NCI-H2227 (cell line): ENCODE measurements around the gene AP3D1.

Experiments used
- DNase-seq: peaks from one replicate; lab custom pipeline; 2025; ENCODE audit not compliant: unreplicated experiment; lab: John Stamatoyannopoulos, UW

Gene AP3D1

DNA sequence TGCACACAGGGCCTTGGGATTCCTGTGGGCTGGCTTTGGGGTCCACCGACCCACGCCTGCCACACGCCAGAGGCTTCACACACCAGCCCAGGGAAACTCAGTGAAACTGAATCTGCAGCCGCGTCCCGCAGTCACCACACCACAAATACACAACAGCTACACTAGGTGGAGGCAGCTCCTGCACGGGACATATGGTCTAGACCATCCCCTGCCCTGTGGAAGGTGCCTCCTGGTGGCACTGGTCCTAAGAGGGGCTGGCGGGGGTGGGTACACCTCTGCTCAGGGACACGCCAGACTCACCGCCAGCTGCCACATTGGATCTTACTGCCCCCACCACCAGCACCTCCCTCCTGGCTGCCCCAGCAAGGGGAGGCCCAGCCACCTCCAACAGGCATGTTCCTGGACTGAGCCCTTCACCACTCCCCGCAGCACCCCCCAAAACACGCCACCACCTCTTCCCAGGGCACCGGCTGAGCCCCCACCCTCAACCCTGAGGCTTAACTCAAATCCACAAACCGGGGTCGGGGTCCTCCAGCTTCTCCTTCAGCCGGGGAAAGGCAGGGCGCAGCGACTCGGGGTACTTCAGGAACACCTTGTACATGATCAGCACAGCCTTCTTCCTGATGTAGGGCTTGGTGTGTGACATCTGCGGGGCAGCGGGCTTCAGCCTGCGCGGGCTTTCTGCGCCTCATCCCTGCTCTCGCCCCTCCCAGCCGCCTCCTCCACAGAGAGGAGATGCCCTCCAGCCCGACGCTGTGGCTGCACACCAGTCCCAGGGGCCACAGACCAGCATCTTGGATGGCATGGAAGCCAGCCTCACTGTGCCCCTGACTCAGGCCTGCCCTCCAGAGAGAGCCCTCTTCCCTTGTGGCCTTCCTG lies 21.2 kb downstream of the AP3D1 start:
- no peak for DNase-seq

DNA sequence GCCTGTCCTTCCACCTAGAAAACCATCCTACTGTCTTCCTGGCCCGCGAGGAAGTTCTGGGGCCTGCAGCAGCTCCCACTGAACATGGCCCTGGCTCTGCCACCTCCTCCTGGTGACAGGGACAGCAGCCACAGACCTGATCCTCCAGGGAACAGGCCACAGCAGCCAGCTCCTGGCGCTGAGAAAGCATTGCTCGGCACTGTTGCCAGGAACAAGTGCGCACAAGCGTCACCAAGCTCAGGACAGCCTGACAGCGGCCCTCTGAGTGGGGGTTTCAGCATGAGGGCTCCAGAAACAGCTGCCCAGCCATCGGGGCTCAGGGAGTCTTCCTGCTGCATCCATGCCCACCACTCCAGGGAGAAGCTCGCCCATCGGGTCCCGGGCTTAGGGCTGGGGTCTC lies 21.9 kb downstream of the AP3D1 start:
- no peak for DNase-seq

DNA sequence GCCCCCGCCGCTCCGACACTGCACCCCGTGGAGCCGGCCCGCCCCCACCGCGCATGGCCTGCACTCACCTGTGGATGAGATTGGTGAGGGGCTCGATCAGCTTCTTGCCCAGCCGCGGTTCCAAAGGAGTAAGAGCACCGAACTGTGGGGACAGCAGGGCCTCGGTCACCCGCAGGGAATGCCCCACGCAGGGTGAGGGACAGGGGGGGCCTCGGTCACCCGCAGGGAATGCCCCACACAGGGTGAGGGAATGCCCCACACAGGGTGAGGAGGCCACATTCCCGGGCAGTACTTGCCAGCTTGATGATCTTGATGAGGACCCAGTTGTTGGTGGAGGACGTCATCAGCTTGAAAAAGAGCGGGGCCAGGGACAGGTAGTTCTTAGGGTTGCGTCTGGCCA lies 22.3 kb downstream of the AP3D1 start:
- no peak for DNase-seq

DNA sequence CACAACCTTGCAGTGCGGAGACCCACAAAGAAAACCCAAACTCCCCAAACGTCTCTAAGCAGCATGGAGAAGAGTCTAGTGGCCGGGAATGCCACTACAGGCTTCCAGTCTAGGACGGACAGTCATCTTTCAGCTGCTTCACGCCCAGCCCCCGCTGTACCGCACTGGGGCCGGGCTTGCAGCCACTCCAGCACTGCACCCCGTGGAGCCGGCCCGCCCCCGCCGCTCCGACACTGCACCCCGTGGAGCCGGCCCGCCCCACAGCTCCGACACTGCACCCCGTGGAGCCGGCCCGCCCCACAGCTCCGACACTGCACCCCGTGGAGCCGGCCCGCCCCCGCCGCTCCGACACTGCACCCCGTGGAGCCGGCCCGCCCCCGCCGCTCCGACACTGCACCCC lies 23.1 kb downstream of the AP3D1 start:
- peak; percentile 76 for DNase-seq

DNA sequence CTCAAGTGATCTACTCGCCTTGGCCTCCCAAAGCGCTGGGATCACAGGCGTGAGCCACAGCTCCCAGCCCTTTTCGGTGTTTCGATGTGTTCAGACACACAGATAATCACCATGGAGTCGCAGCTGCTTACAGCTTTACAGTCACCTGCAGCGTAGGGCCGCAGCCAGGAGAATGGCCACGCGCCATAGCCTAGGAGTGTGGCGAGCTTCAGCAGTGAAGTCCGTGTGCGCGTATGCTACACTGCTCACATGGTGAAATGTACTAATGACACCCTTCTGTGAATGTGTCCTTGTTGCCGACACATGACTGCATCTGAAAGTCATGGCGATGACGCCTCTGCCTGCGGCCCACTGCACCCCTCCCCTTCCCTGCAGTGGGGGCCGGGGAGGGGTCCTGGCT lies 23.6 kb downstream of the AP3D1 start:
- DNase-seq, result peak; percentile 76

DNA sequence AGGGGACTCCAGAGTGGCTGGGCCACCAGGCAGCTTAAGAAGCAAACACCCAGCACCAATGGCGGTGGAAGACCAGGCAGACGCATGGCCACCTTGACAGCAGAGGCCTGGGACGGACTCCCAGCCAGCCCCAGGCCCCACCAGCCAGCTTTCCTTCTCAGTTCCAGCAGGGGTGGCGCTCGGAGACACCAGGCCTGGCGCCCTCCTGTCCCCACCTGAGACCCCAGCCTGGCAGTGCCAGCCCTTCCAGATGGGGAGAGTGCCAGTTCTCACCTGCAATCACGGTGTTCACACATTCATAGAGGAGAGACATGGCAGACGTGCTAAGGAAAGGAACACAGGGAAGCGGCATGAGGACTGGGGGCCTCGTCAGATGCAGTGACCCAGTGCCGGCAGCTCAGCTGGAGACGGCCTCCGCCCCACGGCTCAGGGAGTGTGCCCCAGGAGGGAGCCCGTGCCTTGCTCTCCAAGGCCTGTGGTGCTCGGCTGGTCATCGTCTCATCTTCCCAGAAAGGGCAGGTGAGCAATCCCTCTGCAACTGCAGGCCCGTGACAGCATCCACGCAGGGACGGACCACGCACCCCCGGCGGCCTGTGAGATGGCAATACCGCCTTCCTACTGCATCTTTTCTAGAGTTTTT lies 24.4 kb downstream of the AP3D1 start:
- no peak for DNase-seq

DNA sequence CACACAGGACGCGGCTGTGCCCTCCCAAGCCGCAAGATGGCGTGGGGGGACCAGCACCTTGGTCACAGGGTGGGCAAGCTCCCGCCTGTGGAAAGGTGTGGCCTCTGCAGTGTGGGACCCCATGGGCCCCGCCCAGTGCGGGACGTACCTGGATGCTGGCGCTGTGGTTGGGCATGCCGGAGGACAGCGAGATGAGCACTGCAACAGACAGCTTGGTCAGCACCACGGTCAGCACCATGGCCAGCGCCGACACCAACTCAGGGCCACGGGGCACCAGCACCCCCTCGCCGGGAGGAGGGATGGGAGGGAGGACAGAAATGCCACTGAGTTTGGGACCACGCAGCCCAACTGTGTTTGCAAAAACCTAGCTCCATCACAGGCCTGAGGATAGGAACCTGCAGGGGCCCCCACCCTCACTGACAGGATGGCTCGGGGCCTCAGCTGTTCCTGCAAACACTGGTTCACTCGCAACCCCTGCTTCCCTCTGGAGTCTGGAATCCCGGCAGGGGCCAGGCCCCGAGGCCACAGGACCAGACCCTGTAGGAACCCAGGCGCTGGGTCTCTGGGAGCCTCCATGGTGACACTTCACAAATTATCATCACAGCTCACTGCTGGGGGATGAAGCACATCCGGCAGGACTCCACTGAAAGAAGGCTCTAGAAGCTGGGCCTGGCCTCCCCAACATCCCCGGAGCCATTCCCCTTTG lies 27.5 kb downstream of the AP3D1 start:
- DNase-seq, result no peak

DNA sequence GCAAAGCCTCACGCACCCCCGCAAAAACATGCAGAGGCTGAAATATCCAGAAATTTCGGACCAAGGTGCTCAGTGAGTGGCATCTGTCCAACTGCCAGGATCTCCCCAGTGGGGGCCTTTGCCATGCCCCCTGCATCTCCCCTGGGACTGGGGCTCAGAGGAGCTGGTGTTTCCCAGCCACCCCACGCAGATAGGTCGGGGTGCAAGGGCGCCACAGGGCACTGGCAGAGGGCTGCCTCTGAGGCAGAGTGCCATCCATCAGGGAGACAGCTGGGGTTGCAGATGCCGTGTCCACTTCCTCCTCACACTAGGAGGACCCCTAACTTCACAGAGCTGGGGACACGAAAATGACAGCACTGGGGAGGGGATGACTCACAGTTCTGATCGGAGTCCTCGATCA lies 28.4 kb downstream of the AP3D1 start:
- no peak for DNase-seq

DNA sequence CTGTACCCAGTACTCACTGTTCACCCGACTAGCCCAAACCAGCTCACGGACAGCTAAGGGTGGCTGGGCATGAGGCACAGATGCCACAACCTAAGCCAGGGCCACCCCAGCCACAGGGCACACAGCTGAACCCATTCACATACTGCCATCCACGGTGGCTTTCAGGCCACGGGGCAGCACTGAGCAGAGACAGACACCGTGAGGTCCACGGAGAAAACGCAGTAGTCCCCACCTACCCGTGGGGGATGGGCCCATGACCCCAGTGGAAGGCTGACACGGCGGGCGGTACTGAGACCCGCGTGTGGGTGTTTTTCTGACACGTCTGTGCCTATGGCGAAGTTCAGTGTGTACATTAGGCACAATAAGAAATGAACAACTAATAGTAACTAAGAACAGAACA lies 29.1 kb downstream of the AP3D1 start:
- no peak for DNase-seq

DNA sequence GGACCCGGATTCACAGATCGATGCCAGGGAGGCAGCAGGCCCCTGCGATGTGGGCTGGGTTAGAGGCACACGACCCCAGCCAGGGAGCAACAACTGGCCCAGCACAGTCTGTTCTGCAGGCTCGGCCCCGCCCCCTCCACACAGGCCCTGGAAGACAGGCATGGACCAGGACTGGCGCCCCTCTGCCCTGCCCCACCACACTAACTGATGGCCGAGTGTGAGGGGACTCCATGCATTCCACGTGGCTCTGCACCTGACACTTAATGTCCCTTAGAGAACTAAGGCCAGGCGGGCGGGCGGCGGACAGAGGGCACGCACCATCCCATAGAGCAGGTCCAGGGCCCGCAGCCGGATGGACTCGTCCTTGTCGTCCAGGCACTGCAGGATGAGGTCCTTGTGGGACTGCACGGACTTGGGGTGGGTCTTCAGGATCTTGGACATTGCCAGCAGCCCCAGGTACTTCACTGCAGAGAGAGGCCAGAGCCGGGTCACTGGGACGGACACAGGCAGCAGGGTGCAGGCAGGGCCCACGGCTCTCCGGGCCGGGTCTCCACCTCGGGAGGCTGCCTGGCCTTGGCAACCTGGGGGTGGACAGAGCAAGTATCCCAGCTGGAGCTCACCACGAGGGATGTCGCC lies 29.8 kb downstream of the AP3D1 start:
- DNase-seq, result no peak

DNA sequence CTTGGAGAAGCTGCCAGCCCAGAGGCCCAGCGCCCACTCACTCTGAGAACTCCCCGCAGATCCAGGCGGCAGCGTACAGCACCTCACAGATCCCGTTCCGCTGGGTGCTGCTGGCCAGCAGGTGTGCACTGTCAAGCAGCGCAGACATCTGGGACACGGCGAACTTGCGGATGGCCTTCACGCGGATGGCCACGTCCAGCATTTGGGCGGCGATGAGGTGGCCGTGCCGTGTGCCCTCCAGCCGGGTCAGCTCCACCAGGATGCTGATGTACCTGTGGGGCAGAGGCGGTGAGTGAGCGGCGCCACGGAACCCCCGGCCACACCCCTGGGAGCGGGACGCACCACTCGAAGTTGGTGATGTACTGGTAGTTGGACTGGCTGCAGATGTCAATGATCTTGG lies 30.5 kb downstream of the AP3D1 start:
- DNase-seq, result no peak

DNA sequence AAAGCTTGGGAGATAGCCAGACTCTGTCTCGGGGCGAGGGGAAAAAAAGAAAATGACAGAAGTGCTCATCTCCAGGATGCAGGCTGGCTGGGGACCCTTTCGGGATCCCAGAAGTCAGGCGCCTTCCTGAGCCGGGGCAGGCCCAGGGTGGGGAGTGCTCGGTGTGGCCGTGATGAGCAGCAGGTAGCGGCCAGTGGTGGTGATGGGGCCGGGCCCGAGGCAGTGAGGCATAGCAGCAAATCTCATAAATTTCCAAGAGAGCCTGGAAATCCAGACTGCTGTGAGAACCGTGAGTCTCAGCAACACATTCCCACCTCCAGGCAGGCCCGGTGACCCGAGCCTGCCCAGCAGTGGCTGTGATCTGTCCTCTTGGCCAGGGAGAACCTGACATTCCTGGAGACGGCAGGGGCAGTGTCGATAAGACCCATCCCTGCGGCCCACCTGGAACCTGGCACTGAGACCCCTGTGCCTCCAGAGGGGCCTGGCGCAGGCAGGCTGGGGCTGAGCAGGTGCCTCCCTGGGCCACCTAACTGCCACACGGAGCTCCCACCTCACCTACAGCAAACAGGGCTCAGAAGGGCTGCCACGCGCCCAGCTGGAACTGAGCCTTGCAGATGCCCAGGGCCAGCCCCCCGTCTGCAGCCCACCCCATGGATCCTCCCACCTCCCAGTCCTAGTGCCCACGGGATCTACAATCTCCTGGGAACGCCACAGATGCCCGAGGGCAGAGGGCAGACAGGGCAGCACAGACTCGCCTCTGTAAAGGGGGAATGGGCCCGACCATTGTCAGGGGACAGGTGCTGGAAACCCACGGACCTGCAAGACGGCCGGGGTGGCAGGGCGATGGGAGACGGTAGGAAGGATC lies 31.2 kb downstream of the AP3D1 start:
- DNase-seq, result no peak

DNA sequence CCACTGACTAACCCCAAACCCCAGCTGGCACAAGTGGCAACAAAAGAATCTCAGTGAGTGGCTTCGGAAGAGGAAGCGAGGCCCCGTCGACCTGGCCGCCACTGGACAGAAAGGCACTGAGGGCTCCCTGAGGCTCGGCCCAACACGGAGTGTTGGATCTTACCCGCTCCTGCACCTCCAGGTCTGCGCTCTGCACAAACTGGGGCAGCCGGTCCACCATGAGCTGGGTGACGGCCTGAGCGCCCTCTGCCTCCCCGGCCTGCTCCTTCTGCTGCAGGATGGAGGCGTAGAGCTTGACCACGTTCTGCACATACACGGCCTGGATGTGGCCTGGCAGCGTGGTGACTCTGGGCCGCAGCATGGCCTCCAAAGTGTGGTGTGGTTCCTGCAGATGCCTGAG lies 32.9 kb downstream of the AP3D1 start:
- no peak for DNase-seq

DNA sequence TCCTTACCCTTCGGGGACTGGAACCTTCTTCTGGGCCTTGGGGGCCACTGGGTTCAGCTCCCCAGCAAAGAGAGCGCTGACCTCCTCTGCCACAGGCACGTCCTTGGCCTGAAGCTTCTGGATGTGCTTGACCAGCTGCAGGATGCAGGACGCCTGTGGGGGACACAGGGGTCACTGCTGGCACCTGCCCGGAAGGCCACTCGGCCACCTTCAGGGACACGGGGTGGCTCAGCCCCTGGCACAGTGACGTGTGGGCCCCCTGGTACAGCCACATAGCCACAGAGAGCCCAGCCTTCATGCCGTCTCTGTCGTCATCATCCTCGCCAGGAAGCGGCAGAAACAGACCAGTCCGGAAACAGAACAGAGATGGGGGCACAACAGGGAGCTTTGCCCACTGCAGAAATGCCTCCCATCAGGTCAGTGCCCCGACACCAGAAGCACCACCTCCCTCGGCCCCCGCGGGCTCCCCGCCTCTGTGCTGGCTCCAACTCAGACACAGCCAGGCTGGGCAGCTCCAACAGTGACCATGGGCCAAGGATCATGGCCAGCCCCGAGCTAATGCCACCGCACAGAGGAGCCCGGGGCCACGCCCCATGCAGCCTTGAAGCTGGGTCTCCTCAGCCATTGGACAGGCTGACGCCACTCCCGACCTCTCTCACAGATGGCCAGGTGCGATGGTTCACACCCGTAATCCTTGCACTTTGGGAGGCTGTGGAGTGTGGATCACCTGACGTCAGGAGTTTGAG lies 34.0 kb downstream of the AP3D1 start:
- no peak for DNase-seq

DNA sequence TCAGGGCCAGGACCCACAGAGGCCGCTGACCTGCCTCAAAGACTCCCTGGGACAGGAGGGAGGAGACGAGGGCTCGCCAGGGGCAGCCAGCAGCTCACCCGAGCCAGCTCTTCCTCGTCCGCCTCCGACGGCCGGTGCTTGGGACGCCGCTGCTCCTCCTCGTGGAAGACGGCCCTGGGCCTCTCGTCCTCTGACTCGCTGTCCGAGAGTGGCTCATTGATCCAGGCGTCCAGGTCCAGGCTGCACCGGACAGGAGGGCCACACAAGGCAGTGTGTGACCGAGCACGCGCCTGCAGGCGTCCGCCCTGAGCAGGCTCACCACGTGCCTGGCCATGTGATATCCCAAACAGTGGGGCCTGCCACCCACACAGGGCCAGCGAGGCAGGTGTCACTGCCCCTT lies 34.9 kb downstream of the AP3D1 start:
- DNase-seq, result no peak

DNA sequence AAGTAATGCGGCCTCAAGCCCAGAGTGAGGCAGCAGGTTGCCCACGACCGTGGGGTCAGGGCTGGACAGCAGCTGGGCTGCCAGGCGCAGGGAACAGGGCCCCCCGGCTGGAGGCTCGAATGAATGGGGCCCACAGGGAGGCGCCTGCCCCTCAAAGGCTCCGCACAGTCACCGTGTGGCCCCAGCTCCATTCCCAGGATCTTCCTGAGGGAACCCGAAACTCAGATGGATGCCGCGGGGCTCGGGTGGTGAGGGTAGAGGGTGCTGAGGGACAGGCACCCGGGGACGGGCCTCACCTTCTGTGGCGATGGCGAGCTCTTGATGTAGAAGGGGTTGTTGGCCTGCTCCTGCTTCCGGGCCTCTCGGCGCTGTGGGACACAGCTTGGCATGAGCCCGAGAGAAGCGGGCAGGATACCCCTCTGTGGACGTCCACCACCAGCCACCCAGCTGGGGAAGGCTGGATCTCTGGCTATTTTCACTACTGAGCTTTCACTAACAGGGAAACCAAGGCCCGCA lies 35.4 kb downstream of the AP3D1 start:
- no peak for DNase-seq

DNA sequence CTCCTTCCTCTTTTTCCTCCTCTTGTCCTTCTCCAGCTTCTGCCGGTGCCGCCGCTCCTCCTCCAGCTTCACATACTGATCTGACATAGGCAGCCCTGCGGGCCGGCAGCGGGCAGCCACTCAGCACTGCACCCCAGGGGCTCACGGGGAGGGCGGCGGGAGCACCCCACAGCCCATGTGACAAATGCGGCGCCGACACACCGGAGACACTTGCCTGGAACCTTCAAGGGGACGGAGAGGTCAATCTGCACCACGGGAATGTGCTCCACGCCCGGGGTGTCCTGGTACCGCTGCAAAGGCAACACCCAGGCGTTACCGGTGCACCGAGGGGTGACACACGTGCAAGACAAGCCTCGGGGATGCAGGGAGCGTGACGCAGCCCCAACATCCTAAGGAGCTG lies 36.0 kb downstream of the AP3D1 start:
- DNase-seq, result no peak

DNA sequence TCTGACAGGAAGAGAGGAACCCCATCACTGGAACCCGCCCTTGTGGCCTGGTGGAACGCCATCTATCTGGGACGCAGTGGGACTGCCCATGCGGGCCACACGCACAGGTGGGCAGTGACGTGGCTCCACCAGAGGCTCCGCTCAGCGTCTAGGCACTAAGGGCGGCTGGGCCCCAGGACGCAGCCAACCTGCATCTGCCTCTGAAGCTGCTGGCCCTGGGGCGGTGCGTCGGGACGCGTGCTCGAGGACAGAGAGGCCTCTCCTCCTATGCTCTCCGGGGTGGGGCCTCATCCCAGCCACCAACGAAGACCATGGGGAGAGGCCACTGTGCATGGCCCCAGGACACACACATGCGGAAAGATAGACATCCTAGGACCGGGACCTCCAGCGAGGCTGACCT lies 36.5 kb downstream of the AP3D1 start:
- DNase-seq, result no peak

DNA sequence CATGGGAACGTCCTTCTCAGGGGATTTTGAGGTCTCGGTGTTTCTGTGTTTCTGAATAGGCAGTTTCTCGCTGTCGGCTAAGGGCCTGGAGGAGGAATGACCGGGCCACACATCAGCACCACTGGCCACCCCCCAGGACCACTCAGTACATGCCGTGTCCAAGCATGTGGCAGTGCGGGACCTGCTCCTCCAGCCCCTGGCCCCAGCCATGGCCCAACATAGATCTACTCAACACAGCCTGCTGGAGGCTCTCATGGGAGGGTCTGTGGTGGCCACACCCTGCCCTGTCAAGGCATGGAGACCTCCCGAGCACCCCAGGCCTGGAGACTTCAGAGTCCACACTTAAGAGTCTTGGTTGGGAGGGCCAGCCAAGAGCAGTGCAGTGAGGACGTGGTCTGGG lies 37.1 kb downstream of the AP3D1 start:
- no peak for DNase-seq
